NCI-H345 treated with DMSO at 0.1 percent for 48 hours (cell line): ENCODE results near the gene NEURL1.

Experiments
- DNase-seq: peaks from one replicate; lab custom pipeline; 2025; ENCODE audit not compliant: unreplicated experiment; lab: John Stamatoyannopoulos, UW

Gene NEURL1

DNA sequence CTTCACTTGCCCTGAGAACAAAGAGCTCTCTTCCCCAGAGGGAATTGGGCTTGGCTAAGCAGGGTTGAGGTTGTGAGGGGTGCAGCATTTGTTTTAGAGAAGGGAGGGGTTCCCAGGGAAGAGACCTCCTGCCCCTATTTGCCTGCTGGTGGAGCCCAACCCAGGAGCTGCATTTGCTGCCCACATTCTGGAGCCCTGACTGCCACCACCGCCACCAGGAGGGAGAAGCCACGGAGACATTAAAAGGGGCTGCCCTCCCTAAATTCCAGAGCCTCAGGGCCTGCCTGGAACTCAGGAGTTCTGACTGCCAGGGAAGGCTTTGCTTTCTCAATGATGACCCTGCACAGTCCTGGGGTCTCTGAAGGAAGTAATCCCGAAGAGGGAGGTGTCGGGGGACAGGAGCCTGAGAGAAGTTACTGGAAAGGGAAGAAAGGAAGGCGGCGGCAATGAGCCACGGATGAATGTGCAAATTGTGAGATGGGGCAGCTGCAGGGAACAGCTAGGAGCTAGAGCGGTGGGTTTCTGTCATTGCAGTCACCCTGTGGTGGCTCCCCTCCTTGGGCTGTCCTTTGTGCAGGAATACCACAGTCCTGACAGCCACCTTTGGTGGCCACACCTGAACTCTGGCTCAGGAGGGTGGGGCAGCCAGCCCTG, 51.3 kb downstream of the NEURL1 start:
- DNase-seq, result no peak

DNA sequence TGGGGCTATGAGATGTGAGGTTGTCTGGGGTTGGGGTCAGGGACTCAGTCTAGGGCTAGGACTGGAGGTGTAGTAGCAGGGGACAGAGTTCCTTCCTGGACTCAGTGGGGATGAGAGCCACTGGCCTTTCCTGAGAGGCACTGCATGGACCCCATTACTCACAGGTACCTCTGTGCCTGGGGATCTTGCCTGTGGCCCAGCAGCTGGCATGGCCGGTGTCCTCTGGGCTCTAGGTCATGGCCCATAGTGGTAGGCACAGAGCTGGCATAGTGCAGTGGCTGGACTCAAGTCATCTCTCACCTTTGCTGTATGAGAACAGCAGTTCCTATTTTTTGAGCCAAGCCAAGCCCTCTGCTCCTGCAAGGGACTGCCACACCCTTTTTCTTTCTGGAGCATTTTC, 51.9 kb downstream of the NEURL1 start:
- no peak for DNase-seq

DNA sequence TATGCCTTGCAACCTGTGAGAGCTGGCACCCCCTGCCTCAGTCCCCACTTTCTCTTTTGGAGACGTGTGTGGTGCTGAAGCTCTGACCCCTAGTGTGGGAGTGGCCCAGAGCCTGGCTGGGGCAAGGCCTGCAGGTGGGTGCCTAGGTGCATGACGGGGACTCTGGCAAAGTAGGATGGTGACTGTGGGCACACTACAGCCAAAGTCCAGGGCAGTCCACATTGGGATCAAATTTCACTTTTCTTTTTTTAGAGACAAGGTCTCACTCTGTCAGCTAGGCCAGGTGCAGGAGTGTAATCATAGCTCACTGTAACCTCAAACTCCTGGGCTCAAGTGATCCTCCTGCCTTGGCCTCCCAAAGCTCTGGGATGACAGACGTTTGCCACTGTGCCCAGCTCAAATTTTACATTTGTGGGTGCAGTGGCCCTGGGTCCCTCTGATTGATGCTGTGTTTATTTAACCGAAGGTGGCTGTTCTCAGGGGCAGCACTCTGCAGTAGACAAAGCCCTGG, 52.3 kb downstream of the NEURL1 start:
- no peak for DNase-seq

DNA sequence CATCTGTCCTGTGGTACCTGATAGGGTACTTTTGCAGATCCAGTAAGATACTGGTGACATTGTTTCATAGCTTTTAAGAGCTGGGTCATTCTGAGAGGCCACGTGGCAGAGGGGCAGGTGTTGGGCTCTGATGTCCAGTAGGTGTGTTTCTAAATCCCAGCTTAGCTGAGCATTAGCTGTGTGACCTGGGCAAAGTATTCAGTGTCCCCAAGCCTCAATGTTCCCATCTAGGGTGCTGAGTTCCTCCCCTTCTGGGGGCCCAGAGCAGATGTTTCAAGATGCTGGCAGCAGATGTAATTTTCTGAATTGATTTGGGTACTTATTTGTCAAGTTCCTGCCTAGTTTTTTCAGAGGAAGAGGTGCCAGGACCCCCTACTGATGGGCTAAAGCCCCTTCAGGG, 52.9 kb downstream of the NEURL1 start:
- DNase-seq, result no peak

DNA sequence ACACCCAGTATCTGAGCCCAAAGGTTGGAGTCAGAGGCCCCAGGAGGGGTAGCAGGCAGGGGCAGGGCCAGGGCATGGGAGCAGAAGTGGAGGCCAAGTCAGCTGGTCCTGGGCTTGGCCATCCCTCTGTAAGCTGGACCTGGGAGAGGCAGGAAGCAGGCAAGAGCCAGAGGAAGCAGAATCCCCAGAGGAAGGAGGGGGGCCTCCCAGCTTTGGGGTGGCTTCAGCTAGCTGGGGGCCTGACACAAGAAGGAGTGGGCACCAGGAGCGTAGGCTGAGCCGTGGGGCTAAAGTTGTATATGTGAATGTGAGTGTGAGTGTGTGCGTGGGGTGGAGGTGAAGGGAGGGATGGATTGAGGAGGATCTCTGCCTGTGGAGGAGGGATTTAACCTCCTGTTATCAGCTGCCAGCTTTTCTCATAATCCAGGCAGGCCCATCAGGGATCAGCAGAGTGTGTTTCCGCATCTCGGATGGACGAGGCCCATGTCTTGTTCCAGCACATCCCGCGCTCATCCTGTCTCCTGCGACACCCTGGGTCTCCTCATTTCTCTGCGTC, 54.0 kb downstream of the NEURL1 start:
- DNase-seq, result no peak

DNA sequence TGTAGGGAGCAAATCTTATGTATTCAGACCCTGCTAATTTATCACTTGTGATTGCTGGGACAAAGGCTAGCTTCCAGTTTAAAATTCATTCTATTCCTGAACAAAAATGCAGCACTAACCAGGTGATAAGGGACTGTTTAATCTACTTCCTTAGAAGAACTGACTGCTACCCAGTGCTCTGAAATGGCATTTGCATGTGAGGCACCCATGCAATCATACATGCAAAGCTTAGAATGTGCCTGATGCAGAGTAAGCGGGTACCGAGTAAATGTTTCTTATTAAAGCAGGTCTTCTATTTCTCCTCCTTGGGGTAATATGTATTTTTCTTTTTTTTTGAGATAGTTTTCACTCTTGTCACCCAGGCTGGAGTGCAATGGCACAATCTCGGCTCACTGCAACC, 54.5 kb downstream of the NEURL1 start:
- DNase-seq, result no peak

DNA sequence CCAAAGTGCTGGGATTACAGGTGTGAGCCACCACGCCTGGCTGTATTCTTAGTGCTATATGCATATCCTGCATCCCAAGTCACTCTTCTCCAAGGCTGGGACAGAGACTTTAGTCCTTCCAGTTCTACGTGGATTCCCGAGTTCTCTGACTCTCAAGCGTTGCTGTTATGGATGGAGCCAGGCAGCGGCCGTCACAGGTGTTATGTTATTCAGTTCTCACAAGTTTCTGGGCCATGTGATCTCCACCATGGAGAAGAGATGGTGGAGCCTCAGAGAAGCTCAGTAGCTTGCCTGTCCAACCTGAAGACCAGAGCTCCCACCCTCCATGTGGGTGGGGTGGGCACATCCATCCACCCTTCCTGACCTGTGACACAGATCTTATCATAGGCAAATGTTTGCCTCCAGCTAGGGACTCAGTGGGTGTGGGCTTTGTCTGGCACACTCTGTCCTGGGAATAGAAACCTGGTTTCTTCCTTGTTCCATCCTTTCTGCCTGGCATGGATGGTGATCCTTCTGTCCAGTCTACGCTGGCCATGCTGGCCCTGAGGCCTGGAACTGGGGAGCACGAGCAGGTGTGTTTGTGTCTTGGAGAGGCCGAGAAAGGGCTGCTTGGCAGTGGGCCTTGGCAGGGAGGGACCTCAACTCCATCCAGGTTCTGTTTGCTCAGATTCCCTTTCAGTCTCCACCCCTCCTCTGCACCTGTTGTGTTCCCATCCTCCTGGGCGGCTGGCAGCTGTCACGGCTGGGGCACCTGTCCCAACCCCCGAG, 55.3 kb downstream of the NEURL1 start:
- DNase-seq, result peak; percentile 72

DNA sequence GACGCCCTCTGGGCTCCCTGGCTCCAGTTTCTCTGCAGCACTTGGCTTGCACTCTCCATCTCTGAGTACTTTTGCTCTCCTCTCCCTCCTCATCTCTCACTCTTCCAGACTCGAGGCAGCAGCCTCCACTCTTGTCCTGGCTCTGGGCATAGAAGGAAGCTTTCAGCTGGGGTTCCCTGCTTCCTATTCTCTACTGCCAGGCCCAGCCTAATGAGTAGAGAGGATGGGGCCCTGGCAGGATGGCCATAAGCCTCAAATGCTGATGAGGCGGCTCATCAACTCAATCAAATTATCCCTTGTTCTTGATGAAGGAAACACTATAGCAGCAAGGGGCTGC, 55.8 kb downstream of the NEURL1 start:
- DNase-seq, result no peak

DNA sequence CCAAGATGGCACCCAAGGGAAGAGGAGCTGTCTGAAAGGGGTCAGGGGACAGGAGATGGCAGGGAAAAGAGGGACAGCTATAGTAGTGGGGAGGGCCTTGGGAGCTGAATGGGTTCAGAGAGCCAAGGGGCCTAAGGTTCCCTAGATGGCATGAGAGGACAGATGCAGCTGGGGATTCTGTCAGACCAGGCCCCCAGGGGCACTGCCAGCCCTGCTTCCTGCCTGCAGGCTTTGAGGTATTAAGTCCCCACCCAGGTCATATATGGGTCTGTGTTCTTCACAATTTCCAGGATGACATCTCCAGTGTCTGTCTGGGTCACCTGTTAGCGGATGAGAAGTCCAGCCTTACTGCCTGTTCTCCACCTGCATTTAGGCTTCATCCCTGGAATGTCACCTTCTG, 56.7 kb downstream of the NEURL1 start:
- no peak for DNase-seq

DNA sequence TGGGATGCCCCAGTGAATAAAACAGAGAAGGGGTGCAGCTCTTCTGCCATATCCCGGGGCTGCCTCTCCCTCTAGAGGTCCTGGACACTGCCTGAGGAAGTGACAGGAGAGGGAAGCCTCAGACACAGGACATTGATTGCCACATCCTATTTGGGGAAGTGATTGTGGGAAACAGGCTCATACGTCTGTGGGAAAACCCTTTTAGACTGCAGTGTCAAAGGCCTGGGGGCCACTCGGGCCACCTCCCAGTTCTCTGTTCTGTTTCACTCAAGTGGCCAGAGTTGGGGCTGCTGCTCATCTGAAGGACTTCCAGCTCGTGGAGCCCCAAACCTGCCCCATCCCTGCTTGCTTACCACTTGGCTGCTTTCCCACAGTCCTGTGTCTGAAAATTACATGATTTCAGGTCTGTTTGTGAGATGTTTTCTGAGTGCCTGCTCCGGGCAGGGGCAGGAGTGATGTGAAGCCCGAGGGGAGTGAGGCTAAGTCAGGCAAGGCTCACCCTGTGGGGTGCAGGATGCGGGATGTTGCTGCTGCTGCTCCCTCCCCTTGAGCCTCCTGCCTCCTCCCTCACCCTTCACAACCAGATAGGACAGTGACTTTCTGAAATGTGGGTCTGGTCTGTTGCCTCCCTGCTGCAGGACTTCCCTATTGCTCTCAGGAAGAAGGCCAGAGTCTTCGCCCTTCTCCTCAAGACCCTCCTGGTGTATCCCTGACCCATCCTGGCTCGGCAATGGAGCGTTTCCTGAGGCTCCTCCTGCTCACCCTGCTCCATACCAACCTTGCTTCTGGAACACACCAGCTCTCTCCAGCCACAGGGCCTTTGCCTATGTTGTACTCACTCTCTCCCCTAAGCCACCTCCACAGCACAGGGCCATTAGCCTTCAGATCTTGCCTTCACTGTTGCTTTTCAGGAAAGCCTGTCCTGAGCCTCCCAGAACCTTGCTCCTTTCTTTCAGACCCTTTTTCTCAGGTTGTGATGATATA, 58.4 kb downstream of the NEURL1 start:
- no peak for DNase-seq

DNA sequence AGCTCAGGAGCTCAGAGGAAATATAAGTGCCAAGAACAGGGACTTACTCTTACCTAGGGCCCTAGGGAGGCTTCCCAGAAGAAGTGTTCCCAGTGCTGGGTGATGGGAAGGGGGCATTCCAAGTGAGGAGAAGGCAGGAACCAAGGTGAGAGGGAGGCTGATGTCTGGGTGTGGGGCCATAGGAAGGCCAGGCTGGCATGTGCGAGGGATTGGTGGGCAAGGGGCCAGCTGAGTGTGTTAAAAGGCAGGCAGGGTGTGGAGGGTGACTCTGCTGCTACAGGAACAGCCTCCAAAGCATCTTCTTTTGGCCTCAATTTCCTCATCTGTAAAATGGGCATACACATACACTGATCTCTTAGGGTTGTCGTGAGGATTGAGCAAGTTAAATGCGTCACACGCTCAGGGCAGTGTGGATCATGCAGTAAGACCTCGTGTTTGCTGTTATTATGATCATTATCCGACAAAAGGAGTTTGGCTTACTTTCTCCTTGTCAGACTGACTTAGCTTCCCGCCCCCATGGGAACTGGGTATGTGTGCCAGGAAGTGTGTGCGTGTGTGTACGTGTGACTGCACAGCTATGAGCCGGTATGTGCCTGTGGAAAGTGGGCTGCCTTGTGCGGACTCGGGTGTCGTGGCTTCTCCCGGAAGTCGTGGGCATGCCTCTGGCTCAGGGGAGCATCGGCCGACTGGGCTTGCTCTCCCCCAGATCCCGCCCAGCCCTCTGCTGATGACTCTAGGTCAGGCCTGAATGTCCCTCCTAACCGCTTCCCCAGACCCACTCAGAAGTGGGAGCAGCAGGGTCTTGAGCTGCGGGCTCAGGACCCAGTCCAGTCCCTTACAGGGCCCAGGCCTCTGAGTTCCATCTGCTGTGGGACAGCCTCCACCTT, 59.6 kb downstream of the NEURL1 start:
- no peak for DNase-seq

DNA sequence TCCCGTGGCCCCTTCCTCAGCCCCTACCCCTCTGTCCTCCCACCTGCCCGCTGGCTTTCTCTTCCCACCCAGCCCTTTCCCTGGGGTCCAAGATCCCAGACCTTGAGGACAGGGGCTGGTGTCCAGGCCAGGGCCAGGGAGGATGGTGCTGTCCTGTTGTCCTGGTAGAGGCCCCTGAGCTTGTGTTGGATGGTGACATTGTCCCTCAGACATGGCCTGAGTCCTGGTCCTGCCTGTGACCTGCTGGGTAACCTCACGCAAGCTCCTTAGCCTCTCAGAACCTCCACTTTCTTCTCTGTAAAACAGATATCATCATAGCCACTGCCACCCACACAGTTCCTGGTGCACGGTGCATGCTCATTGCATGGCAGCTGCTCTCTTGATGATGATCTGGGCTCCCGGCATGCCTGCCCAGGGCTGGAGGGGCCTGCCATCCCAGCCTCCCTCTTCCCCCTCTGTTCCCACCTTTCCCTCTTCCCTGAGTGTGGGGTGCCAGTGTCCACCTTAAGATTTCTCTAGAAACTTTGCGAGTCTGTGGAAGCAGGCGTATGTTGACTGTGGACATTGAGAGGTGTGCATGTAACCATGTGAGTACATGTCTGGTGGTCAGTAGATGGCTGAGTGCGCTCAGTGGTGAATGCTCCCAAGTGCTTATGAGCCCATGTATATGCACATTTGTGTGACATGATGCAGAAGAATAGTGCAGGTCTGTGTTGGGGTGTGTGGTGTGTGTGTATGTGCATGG, 60.4 kb downstream of the NEURL1 start:
- DNase-seq, result no peak

DNA sequence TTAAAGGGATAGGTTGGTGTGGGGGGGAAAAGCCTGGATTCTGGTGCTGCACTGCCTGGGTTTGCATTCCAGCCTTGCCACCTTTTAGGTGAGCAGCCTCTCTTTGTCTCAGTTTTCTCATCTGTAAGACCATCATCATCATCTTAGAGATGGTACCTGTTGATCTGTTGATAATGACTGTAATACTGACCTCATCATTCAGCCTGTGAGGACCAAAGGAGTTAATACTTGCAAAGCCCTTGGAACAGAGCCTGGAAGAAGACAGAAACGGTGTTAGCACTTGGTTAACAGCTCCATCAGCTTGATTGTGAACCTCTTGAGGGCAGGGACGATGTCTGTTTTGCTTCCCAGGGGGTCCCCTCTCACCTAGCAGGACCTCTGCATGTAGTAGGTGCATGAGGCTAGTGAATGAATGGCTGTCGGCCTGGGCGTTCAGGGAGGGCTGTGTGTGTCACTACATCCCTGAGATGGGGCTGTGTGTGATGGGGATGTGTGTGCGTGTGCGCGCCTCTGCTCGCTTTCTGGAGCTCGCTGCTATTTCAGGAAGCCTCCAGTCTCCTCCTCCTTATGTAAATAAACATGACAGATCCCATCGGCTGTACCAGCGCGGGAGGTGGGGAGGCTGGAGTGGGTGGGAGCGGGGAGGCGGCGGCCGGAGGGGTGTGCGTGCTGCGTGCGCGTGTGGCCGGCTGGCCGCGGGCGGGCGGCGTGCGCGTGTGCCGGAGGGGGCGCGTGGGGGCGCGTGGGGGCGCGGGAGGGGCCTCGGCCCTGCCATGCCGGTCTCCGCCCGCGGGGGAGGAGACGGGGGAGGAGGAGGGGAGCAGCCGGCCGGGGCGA, 61.2 kb downstream of the NEURL1 start:
- DNase-seq, result peak; percentile 44

DNA sequence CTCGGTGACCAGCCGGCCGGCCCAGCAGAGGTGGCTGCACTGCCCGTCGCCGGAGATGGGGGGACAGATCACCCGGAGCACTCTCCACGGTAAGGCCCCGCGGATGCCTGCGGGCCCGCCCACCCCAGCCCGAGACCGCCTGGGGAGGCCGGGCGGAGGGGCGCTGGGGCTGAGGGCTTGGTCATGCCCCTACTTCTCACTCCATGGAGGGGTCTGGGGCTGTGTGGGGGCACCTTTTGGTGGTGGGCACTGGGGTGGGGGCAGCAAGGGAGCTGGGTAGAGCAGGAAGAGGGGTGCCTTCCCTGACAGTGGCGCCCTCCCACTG, 61.8 kb downstream of the NEURL1 start:
- DNase-seq, result no peak

DNA sequence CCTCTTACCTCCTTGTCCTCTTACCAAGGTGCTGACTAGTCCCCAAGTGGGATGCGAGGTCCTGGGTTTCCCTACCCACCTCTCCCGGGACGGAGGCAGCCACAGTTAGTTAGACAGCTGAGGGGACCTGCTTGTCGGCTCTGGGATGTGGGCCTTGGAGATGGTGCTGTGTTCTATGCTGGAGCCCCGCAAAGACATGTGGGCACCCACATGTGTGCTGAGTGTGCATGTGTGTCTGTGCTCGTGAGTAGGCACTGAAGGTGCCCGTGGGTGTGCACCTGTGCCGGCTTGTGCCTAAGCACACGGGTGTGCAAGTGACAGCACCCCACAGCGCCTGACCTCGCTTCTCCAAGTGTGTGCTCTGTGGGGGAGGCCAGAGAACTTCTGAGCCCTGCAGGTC, 62.2 kb downstream of the NEURL1 start:
- DNase-seq, result no peak

DNA sequence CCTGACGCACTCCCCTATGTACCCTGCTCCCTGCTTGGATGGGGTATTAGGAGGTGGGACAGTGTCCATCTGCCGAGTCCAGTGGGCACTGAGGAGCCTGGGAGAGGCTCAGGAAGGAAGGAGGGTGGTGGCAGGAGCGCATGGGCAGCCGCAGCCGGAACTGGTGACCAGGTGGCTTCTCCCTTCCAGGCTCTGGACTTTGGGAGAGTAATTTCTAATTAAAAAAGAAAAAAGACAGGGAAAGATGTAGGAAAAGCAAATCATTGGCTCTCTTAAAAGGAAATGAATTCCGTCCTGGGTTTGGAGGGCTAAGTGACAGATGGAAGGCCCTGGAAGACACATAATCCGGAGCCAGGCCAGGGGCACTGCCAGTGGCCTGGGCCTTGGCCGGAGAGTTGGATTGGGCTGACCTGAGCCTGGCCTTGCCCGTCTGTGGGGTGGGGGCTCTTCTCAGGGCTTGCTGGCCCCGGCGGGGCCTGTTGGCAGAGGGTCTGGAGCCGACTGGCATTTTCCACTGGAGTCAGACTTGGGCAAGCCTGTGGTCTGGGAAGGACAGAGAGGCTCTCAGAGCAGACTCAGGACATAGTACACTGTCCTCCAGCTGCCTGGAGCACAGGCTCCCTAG, 63.0 kb downstream of the NEURL1 start:
- DNase-seq, result no peak

DNA sequence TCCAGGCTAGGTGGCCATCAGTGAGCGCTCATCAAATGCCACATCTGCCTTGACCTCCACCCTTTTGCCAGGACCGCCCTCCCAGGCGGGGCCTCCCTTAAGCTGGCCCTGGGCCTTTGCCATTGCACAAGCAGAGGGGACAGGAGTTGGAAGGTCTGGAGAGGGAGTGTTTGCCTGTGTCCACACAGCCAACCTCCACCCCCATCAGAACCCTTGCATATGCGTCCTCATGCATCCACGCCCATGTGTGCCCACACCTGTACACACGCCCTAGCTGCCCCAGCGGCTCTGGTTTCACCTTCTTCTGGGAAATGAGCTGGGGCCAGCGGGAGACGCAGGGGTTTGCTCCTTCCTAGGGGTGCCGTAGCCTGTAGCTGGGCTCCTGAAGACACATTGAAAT, 64.0 kb downstream of the NEURL1 start:
- DNase-seq, result no peak

DNA sequence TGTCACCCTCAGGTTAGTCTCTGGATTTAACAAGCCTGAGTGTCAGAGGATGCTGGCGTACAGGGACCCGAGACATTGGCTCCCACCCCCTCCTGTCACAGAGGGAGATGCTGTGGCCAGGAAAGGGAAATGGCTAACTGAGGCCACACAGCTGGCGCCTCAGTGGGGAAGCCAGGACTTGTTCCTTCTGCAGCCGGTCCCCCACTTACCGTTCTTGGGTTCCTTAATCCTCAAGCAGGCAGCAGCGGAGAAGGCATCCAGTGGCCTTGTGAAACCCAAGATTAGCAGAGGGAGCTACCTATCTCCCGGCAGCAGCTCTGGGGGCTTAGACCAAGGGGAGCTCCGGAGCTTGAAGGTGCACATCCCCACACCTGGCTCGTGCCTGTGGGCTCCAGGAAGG, 65.4 kb downstream of the NEURL1 start:
- no peak for DNase-seq
